Chondrocyte (in vitro differentiated cells): ENCODE data around the gene ZFPM1. TPM values are rescaled to one million over a fixed set of nuclear protein-coding genes. Genes with fewer than 3 reads are reported as not detected.

Experiments used
- DNase-seq: peaks from one replicate; pipeline ENCODE4 v3.0.0; 2021; ENCODE audit warnings: mixed read lengths, low spot score
- H3K27ac Mint-ChIP-seq: one replicate; pipeline ENCODE4 v1.8.0; 2021; ENCODE audit warnings: mild to moderate bottlenecking, moderate library complexity, mixed read lengths; ENCODE audit not compliant: unreplicated experiment
- H3K27me3 Mint-ChIP-seq: 2 replicates; pipeline ENCODE4 v1.8.0; 2021; ENCODE audit warnings: low read depth, mixed read lengths
- H3K36me3 Mint-ChIP-seq: 2 replicates; pipeline ENCODE4 v1.8.0; 2021; ENCODE audit warnings: low read depth, mixed read lengths
- H3K4me1 Mint-ChIP-seq: 2 replicates; pipeline ENCODE4 v1.8.0; 2021; ENCODE audit warnings: low read depth, mild to moderate bottlenecking, mixed read lengths
- H3K4me3 Mint-ChIP-seq: one replicate; pipeline ENCODE4 v1.8.0; 2021; ENCODE audit warnings: mild to moderate bottlenecking, moderate library complexity, mixed read lengths; ENCODE audit not compliant: unreplicated experiment
- H3K9me3 Mint-ChIP-seq: 2 replicates; pipeline ENCODE4 v1.8.0; 2021; ENCODE audit warnings: low read depth, mixed read lengths
- total RNA-seq: library from RNA; stranded (reverse); gene quantifications from 3 replicates; pipeline ENCODE4 v1.2.1, GENCODE V29; 2021
- TF ChIP-seq, protein P1 (sequence below): fragments of 200-600 bp; sonication (generic); IDR thresholded peaks from 2 replicates; pipeline ENCODE4 v1.5.0; 2021; ENCODE audit warnings: antibody characterized with exemption, mild to moderate bottlenecking, moderate library complexity

The ZFPM1 gene
- total RNA-seq, 1 donor from 2014 or later: 7.6 TPM

DNA sequence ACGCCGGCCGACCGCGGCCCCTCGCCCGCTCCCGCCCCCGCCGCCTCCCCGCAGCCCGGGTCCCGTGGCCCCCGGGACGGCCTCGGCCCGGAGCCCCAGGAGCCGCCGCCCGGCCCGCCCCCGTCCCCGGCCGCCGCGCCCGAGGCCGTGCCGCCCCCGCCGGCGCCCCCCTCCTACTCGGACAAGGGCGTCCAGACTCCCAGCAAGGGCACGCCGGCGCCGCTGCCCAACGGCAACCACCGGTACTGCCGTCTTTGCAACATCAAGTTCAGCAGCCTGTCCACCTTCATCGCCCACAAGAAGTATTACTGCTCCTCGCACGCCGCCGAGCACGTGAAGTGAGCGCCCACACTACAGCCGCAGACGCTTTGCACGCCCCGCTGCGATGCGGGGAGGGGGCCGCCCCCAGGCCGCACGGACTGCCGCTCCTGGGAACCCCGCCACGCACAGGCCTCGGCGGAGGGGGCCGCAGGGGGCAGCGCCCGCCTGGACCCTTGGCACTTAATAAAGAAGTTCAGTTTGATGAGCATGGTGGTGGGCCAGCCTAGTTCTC is 81.6 kb downstream of the ZFPM1 start:
- peak overlapping the region; percentile 68 for H3K4me3 Mint-ChIP-seq
- no peak for DNase-seq
- no peaks in the 10 kb centered on the region for H3K9me3 Mint-ChIP-seq
- no peak overlapping the region for H3K27ac Mint-ChIP-seq
- peaks cover 3% of the 10 kb centered on the region for H3K36me3 Mint-ChIP-seq
- H3K27me3 Mint-ChIP-seq: peaks cover 13% of the 10 kb centered on the region
- peaks cover 13% of the 10 kb centered on the region for H3K4me1 Mint-ChIP-seq
- TF ChIP-seq, protein P1, sequence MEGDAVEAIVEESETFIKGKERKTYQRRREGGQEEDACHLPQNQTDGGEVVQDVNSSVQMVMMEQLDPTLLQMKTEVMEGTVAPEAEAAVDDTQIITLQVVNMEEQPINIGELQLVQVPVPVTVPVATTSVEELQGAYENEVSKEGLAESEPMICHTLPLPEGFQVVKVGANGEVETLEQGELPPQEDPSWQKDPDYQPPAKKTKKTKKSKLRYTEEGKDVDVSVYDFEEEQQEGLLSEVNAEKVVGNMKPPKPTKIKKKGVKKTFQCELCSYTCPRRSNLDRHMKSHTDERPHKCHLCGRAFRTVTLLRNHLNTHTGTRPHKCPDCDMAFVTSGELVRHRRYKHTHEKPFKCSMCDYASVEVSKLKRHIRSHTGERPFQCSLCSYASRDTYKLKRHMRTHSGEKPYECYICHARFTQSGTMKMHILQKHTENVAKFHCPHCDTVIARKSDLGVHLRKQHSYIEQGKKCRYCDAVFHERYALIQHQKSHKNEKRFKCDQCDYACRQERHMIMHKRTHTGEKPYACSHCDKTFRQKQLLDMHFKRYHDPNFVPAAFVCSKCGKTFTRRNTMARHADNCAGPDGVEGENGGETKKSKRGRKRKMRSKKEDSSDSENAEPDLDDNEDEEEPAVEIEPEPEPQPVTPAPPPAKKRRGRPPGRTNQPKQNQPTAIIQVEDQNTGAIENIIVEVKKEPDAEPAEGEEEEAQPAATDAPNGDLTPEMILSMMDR: no peak

DNA sequence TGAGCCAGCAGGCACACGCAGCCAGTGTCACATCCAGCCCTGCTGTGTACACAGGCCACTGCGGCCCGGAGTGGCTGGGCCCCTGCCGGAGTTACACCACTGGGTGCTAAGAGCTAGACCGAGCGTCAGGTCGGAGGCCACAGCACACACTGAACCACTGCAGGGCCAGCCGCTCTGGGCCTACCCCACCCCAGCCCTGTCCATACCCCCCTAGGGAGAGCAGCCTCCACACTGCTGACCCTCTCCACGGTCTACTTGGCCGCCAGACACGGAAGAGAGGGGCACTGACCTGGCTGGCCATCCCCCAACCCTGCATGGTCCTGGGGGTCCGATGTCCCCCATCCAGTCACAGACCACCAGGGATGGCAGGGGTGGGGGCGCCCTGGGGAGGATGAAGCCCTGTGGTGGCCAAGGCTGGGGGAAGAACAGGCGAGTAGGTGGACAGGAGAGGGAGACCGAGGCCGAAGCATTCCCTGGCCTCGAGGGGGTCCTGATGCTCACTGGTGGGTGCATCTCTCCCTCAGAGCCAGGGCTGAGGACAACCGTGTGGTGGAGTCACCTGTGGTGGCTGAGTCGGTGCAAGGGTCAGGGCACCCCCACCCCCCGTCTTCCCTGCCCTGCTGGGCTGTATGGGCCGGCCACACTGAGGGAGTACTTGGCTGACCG is 82.2 kb downstream of the ZFPM1 start:
- Mint-ChIP-seq H3K36me3 (peaks cover 3% of the 10 kb centered on the region), H3K27ac (peak overlapping the region; percentile 1)

DNA sequence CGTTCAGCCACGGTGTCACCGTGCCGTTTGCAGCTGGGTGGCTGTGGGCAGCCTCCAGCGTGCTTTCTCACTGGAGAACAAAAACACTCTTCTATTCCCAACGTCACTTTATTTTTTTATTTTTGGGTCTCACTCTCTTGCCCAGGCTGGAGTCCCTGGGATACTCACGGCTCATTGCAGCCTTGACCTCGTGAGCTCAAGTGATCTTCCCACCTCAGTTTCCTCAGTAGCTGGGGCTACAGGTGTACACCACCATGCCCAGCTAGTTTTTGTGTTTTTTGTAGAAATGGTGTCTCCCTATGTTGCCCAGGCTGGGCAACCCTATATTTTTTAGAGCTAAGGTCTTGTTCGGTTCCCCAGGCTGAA is 82.8 kb downstream of the ZFPM1 start:
- Mint-ChIP-seq H3K4me1 (peaks cover 13% of the 10 kb centered on the region), H3K27me3 (peaks cover 13% of the 10 kb centered on the region), H3K4me3 (peak overlapping the region; percentile 64), H3K36me3 (peaks cover 3% of the 10 kb centered on the region), H3K27ac (no peak overlapping the region), H3K9me3 (no peaks in the 10 kb centered on the region)
- TF ChIP-seq, protein P1: no peak
- no peak for DNase-seq

More for the DNA sequence above, 82.2 kb downstream of the ZFPM1 start:
- Mint-ChIP-seq H3K27me3 (peaks cover 13% of the 10 kb centered on the region), H3K4me3 (peak overlapping the region; percentile 64), H3K4me1 (peaks cover 13% of the 10 kb centered on the region), H3K9me3 (no peaks in the 10 kb centered on the region)
- TF ChIP-seq, protein P1: no peak
- no peak for DNase-seq

- Mint-ChIP-seq H3K9me3 (no peaks in the 10 kb centered on the region), H3K27me3 (peaks cover 13% of the 10 kb centered on the region), H3K27ac (no peak overlapping the region), H3K4me1 (peaks cover 13% of the 10 kb centered on the region), H3K4me3 (no peak overlapping the region), H3K36me3 (peaks cover 3% of the 10 kb centered on the region)
- no peak for DNase-seq
- TF ChIP-seq, protein P1: no peak
Observed at GRCh38 chr16:88536510-88536909, 83.4 kb downstream of the ZFPM1 start.

DNA sequence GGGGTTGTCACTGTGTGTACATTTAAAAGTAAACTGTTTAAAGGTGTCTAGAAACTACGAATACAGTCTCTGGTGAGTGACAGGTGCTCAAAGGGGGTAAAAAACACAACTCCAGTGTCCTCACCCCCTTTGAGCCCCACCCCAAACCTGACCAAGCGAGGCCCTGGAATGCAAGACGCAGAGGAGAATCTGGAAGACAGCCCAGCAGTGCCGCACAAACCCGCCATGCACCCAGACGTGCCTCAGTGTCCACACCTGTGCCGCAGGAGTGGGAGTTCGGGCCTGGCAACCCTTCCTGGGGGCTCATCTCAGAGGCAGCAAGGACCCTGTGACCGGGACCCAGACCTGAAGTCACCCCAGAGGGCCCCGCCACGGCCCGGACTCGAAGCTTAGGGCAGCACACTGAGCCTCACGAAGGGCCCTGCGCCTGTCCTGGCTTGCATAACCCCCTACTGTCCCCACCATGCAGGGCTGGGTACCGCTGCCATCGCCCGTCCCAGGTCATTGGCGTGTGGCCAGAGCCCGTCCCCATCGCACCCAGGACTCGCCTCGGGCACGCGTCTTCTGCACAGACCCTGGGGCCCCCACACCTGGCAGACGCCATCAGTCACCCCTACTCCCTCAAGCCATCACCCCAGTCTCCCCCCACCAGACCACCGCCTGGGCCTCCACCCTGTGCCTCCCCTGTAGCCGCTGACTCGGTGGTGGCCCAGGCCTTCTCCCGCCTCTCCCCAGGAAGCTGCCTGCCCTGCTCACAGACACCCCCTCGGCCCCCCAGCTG is 84.1 kb downstream of the ZFPM1 start:
- TF ChIP-seq, protein P1: no peak
- no peak for DNase-seq
- H3K9me3 Mint-ChIP-seq: peaks cover under 1% of the 10 kb centered on the region
- H3K4me3 Mint-ChIP-seq: no peak overlapping the region
- peaks cover 13% of the 10 kb centered on the region for H3K4me1 Mint-ChIP-seq
- H3K27ac Mint-ChIP-seq: no peak overlapping the region
- peaks cover 13% of the 10 kb centered on the region for H3K27me3 Mint-ChIP-seq
- peaks cover 3% of the 10 kb centered on the region for H3K36me3 Mint-ChIP-seq
